DMS53 treated with DMSO at 0.1 percent for 48 hours (cell line): ENCODE data around the gene OSGIN1.

Experiments
- DNase-seq: peaks from one replicate; lab custom pipeline; 2025; ENCODE audit not compliant: unreplicated experiment; lab: John Stamatoyannopoulos, UW

The OSGIN1 gene

DNA sequence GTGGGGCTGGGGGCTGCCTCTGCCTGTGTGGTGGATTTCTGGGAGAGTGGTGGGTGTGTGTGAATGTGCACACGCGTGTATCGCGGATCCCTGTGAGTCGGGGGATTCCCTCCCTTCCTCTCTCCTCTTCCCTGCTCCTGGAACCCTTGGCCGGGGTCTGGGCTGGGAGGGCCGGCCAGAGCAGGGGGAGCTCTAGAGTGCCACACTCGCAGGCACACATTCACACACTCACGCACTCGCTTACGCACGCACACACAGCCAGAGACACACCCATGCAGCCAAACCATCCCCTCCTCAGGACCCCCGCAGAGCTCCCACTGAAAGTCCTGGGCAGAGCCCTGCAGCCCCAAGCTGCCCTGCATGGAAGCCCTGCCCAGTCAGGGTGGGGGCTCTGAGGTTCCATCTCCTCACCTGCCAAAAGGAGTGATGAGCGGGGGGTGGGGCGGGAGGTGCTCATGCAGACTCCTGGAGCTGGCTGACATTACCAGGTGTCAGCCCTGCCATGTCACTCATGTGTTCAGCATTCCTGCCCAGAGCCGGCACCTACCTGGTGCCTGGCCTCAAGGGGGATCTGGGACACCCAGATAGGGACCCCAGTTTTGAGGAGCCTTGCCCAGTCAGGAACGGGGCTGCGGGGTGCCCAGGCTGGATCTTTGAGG is 16.9 kb downstream of the OSGIN1 start:
- DNase-seq = no peak

DNA sequence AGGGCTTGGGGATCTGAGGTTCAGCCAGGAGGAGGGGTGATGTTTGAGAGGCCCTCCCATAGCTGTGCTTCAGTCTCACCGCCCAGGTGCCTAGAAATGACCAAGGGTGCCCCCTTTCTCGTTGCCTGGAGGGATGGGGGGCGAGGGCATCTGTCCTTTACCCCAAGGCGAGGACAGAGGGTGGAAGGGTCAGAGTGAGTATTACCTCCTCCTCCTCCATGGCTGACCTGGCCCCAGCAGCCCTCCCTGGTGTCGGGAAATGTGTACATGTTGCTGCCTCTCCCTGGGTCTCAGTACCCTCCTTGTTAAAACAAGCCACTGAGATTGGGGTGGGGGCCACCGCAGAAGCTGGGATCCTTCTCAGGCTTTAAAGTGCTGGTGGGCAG is 17.4 kb downstream of the OSGIN1 start:
- DNase-seq = no peak

DNA sequence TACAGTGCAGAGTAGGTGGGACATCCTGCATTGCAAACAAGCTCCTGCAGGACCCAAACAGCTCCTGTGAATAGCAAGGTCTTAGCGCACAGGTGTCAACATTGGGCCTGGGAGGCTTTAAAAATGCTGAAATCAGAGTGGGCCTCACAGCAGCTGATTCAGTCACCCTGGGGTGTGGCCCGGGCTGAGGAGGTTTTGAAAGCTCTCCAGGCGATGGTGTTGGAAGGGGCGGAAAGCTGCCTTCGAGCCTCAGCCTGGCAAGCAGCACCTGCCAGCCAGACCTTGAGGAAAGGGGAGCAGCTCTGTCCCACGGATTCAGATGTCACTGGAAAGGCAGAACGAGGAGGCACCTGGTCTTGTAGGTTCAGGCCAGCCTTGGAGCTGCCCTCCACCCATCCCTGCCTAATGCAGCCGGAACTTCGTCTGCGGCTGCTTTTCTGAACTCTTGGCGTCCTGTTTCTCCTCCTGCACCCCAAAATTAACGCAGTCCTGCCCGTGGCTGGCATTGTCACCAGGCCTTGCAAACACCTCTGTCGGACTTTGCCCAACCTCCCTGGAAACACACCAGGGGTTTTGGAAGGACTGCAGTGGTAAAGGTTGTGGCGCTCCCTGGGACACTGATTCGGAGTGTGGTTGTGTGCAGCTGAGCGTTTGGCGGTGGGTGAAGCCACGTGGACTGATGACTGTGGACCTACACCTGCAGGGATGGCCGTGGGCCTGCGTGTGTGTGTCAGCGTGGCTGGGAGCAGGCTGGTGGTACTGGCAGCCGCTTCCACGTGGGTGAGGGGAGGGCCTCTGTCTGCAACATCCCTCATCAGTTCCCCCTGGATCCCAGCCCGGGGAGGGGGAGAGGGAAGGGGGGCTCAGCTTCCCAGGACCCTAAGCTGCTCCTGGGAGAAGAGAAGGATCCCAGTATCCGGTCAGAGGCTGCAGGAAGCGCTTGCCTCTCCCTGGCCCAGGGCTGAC is 18.4 kb downstream of the OSGIN1 start:
- DNase-seq = no peak

DNA sequence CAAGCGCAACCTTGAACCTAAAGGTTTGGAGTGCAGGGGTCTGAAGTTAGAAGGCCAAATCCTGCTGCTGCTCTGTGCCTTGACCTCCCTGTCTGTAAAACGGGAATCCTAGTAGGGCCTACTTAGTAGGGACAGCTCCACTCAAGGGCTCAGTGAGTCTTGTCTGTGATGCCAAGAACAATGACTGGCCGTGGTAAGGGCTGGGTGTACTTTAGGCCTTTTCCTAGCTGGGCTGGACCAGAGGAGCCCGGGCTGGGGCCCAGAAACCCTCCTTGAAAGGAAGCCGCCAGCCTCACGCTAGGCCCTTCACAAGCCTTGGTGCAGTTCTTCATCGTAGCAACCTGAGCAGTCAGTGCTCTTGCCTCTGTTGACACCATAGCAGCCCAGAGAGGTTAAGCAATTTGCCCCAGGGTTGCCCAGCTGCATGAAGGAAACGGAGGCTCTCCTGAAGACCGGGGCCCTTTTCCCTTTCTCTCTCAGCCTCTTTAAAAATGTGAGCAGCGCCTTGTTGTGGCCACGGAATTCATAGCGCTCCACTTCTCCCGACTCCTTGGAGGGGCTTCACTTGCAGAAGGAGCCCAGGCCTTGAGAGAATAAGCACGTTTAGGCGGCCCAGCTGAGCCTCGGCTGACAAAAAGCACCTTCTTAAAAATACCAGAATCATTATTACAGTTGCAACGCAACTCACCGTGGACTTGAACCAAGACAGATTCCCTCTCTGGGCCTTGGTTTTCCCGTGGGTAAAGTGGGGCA is 19.4 kb downstream of the OSGIN1 start:
- DNase-seq = no peak

DNA sequence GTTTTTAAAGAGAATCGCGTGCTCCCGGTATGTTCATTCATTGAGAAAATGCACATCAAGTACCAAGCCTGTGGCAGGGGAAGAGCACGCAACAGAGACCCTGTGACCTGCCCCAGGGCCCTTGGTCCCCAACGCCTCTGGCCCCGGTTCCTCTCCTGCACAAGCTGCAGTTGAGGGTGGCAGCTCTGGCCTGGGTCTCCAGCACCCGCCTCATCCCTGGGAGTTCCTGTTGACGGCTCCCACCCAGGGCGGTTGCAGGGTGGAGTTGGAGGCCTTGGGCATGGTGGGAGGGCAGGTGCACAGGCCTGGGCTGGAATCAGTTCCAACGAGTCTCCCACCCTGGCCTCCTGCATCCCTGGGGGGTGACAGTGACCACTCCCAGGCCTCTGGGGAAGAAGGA is 20.0 kb downstream of the OSGIN1 start:
- DNase-seq = no peak

DNA sequence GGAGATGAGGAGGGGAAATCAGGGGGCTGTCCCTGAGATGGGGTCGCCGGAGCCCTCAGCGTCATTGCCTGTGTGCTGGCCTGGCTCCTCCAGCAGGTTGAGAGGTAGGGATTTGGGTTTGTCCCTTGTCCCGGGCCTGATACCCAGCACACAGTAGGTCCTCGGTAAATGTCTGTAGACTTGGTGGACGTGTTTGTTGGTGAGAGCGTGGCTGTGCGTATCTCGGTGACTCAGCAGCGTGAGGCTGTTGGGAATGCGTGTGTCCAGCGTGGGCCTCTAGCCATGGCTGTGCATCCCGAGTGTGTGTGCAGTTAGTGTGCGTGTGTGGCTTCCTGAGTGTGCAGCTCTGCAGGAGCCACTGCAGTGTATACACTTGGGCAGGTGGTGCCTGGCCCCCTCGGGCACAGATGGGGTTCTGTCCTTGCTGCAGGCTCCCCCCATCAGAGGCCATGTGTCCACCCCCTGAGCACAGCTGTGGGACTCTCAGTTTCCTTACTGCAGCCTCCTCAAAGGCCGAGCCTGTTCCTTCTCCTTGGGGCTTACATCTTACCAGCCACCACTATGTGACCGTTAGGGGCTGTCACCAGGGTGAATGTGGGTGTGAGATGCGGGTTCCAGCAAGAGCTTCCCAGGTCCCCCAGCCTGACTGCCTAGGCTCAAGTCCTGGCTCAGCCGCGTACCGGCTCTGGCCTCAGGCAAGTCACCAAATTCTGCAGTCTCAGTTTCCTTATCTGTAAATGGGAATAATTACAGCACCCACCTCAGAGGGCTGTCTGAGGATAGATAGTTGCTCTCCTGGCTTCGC is 20.7 kb downstream of the OSGIN1 start:
- no peak for DNase-seq

DNA sequence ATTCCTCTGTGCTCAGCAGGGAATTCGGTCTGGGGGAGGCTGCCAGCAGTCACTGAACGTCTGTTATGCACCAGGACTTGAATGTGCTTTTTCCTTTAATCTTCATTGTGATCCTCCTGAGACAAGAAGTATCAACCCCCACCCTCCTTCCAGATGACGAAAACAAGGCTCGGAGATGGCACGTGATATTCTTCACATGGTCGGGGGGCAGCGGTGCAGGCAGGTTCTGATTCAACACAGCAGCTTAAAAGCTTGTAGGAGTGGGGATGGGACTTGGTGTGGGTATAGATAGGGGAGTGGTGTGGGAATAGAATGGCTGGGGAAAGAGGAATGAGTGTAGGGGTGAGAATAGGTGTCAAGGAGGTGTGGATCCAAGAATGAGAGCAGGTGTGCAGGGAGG is 21.4 kb downstream of the OSGIN1 start:
- no peak for DNase-seq

DNA sequence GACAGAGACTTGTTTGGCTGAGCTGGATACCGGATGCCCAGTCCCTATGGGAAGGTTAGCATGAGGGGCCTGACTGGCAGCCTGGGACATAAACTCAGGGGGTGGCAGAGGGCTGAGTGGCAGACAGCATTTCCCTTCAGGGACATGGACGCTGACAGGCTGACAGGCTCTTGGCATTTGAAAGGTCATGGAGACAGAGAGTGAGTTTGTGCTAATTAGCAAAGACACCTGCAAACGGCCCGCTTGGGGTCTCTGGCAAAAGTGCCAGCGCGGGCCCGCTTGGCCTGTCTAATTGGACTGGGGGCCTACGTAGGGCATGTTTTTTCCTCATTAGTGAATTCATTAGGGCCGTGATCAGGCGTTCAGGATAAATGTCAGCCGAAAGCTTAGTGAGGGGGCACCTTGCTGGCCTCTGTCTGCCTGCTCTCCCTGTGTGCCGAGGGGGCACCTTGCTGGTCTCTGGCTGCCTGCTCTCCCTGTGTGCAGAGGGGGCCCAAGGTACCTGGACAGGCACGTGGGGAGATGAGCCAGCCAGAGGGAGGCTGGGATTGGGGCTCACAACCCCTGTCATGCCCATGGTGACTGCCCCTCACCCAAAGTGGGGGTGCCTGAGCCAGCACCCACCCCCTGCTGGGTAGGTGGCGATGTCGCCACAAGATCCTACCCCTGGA is 22.7 kb downstream of the OSGIN1 start:
- DNase-seq = no peak

DNA sequence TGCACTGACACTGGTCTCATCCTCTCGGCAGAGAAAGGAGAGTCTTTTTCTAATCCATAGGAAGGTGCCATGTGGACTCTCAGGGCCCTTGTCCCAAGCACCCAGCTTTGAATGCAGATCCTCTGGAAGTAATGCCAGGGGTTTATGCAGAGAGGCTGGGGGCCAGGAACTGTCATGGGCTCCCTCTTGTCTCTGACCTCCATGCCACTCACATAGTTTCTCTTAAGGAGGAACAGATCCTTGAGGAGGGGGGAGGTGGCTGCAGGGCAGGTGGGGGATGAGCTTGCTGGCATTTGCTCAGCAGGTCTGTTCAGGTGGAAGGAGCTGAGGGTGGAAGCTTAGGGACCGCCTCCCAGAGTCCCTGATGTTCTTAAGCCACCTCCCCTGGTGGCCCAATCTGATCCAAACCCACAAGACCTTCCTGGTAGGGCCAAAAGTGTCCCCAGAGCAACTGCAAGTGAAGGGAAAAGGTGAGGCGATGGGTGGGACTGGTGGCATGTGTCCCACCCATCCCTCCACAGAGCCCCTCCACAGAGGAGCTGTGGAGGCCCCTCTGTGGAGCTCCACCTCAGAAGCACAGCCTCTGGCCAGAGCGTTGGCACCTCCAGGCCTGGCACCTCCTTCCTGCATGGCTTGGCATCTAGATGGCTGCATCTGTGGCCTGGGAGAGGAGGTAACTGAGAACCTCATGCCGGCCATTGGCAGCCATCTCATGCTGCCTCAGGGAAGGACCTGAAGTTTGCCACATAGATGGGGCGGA is 24.2 kb downstream of the OSGIN1 start:
- no peak for DNase-seq

DNA sequence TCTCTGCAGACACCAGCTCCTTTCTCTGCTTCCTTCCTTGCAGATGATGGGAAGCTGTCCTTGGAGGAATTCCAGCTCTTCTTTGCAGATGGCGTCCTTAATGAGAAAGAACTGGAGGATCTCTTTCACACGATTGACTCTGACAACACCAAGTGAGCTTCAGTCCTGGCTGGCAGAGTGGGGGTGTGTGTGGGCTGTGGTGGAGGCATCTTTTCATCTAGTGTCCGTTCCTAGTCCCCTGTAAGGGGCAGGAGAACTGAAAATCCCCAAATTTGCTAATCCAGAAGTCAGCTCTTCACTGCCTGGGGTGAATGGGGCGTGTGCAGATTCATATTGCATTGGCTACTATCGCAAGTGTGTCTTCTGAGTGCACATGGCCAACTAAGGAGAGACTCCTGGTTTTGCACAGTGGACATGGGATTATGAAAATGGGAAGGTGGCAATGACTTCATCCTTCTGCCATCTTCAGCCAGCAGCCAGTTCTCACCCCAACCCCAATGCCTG is 25.4 kb downstream of the OSGIN1 start:
- no peak for DNase-seq

DNA sequence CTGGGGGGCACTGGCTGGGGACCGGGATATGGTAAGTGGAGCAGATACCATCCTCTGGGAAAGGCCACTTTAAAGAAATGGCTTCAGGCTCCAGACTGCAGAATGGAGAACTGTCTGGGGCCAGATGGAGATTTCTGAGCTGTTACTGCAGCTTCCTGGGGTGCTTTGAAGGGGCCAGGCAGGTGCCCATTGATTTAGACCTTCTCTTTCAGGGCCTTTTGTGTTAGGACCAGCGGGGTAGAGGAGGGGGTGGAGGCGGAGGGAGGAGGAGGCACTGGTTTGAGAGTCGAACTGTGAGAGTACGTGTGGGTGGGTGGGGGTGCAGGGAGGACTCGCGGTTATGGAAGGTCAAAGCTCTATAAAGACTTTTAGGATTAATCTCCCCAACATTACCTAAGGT is 26.4 kb downstream of the OSGIN1 start:
- no peak for DNase-seq

DNA sequence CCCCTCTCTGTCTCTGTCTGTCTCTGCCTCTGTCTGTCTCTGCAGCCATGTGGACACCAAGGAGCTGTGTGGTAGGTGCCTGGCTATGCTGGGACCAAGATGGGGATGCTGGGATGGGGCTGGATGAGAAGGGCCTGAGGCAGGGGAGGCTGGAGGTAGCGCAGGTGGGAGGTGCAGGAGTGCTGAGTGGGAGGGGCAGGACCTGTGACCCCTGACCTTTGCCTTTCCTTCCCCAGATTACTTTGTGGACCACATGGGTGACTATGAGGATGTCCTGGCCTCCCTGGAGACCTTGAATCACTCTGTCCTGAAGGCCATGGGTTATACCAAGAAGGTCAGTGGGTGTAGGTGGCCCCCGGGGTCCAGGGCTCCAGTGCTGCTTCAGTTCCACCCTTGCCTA is 27.8 kb downstream of the OSGIN1 start:
- no peak for DNase-seq

DNA sequence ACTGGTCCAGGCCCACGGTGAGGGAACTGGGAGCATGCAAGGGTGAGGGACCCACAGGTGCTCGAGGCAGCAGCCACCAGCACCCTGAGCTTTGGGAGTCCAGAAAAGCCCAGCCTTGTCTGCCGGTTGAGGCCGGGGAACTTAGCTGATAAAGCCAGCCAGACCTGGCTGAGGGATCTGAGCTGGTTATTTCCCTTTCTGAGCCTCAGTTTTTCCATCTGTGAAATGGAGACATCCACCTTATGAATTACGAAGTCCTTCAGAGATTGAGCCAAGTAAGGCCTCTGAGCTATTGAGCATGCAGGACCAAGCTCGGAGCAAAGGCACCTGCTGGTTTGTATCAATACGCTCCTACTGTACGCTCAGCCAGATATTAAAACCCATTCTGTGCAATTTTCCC is 28.8 kb downstream of the OSGIN1 start:
- DNase-seq = no peak

DNA sequence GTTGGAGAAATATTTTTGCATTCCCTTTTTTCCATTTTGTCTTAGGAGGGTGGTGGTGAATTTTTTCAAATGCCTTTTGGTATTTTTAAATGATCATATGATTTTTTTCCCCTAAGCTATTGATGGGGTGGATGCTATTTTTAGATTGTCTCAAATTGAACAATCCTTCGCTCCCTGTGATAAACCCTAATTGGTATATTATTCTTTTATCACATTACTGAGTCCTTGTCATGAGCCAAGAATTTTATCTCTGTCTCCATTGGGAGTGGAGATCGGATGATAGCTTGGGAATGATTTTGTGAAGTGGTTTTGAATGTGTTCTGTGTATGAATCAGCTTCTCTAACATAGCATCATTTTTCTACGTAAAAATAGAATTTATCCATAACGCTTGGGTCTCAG is 30.5 kb downstream of the OSGIN1 start:
- no peak for DNase-seq

DNA sequence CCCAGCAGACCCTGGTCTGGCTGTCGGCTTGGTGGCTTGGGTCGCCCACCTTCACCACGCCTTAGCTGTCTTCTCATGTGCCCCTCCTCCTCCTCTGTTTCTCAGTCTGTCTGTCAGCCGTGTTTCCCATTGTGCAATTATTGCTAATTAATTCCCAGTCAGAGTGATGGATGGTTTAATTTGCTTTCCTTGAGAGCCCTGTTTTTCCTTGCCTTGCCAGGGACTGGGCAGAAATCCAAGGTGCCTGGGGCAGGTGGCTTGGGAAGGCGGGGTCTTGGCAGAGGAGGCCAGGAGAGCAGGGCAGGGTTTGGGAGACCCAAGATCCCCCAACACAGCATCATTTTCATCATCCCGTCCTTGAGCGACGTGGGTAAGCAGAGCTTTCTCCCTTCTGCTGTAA is 36.3 kb downstream of the OSGIN1 start:
- no peak for DNase-seq

DNA sequence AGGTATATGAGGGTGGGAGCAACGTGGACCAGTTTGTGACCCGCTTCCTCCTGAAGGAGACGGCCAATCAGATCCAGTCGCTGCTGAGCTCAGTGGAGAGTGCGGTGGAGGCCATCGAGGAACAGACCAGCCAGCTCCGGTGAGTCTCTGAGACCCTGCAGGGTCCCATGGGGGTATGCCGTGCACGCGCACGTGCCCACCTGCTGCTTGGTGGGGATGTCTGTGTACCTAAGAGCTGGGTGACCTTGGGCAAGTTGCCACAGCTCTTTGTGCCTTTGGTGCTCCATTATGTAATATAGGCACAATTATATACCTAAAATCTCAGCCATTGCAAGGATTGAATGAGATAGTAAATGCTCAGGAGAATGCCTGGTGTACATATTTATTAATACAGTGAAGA is 37.5 kb downstream of the OSGIN1 start:
- no peak for DNase-seq

DNA sequence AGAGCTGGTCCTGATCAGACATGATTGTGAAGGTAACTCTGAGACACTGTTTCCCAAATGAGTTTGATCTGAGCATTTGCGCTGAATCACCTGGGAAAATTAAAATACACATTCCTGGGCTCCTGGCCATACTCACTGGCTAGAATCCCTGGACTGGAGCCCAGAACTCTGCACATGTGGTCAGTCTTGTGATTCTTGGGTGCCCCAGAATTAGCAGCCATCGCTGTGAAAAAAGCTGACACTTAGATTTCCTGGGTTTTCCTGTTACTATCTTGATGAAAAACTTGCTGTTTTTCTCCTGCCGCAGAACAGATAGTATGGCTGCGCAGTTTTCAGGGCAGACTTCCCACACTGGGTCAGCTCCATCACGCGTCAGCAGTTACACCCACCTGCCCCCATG is 39.6 kb downstream of the OSGIN1 start:
- no peak for DNase-seq

DNA sequence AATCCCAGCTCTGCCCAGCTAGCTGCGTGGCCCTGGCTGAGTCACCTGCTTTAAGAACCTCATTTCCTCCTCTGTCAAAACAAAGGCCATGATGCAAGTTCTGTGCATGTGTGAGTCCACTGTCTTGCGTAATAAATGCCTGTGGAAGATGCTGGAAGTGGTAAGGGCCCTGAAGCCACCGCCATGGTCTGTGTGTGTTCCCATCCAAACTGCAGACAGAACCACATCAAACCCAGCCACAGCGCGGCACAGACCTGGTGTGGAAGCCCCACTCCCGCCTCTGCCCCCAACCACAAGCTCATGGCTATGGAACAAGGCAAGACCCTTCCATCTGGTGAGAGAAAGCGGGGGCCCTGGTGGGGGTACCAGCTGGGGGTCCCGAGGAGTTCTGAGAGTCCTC is 41.0 kb downstream of the OSGIN1 start:
- DNase-seq = no peak

DNA sequence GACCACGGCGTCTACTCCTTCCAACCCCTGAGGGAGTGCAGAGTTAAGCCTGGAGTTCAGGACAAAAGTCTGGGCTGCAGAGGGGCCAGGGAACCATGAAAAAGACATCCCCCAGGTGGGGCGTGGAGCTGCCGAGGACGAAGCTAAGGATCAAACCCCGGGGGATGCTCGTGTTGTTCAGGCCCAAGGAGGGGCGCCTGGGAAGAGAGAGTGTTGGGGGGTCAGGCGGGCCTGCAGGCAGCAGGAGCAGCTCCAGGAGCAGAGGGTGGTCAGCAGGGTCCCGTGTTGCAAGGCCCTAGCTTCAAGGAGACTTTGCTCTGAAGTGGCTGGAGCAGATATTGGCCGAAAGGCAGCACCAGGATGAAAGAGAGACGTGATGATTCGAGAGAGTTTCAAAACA is 41.7 kb downstream of the OSGIN1 start:
- no peak for DNase-seq

DNA sequence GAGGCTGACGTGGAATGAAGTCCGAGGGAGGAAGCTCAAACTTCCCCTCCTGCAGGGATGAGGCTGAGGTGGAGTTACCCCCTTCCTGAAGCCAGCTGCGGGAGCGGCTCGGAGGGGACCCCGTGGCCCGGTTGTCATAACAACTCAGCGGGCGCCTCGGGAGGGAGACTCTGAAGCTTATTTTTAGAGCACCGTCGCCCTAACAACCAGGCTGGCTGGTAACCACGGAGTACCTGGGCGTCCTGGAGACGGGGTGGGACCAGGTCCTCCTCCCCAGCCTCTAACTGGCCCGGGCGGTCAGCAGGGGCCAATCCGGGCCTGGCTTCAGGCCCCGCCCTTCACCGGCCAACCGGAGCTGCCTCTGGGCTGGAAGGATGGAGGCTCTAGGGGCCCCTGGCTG is 42.7 kb downstream of the OSGIN1 start:
- DNase-seq = peak; percentile 38
